ENCODE measurements around the gene ZNF385C.

Gene ZNF385C

DNA sequence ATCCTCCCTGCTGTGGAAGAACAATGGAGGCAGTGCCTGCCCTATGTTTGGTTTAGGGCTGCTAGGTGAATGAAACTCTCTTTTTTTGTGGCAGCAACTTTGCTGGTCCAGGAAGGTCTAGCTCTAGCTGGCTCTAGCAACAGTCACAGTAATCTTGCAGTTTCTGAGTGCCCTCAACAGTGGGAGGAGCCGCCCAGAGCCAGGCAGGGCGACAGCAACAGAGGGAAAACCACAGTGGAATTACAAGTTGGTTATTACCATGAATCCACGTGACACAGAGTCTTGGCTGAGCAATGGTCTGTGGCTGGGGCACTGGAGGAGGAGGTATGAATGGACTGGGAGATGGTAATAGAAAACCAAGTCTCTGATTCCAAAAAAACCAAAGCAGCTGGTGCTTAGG is 34.7 kb upstream of the ZNF385C start:
- TF ChIP-seq, protein P1, sequence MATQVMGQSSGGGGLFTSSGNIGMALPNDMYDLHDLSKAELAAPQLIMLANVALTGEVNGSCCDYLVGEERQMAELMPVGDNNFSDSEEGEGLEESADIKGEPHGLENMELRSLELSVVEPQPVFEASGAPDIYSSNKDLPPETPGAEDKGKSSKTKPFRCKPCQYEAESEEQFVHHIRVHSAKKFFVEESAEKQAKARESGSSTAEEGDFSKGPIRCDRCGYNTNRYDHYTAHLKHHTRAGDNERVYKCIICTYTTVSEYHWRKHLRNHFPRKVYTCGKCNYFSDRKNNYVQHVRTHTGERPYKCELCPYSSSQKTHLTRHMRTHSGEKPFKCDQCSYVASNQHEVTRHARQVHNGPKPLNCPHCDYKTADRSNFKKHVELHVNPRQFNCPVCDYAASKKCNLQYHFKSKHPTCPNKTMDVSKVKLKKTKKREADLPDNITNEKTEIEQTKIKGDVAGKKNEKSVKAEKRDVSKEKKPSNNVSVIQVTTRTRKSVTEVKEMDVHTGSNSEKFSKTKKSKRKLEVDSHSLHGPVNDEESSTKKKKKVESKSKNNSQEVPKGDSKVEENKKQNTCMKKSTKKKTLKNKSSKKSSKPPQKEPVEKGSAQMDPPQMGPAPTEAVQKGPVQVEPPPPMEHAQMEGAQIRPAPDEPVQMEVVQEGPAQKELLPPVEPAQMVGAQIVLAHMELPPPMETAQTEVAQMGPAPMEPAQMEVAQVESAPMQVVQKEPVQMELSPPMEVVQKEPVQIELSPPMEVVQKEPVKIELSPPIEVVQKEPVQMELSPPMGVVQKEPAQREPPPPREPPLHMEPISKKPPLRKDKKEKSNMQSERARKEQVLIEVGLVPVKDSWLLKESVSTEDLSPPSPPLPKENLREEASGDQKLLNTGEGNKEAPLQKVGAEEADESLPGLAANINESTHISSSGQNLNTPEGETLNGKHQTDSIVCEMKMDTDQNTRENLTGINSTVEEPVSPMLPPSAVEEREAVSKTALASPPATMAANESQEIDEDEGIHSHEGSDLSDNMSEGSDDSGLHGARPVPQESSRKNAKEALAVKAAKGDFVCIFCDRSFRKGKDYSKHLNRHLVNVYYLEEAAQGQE (IDR thresholded peaks at IDR 0.05; ENCODE audit: insufficient replicate concordance, low read depth) = no peak
- TF ChIP-seq POLR2AphosphoS5 (IDR thresholded peaks at IDR 0.05; ENCODE audit: low read depth) (no peak), SPI1 (IDR thresholded peaks at IDR 0.05; ENCODE audit: borderline replicate concordance, low read depth) (no peak), GABPA (IDR thresholded peaks at IDR 0.05; ENCODE audit: low read depth) (no peak)
- TF ChIP-seq, protein P2, sequence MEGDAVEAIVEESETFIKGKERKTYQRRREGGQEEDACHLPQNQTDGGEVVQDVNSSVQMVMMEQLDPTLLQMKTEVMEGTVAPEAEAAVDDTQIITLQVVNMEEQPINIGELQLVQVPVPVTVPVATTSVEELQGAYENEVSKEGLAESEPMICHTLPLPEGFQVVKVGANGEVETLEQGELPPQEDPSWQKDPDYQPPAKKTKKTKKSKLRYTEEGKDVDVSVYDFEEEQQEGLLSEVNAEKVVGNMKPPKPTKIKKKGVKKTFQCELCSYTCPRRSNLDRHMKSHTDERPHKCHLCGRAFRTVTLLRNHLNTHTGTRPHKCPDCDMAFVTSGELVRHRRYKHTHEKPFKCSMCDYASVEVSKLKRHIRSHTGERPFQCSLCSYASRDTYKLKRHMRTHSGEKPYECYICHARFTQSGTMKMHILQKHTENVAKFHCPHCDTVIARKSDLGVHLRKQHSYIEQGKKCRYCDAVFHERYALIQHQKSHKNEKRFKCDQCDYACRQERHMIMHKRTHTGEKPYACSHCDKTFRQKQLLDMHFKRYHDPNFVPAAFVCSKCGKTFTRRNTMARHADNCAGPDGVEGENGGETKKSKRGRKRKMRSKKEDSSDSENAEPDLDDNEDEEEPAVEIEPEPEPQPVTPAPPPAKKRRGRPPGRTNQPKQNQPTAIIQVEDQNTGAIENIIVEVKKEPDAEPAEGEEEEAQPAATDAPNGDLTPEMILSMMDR (IDR thresholded peaks at IDR 0.05; ENCODE audit: insufficient read depth, low read length) = no peak
- DNase-seq (ENCODE audit: low read depth in 1 of 2, low spot score in 1 of 2) = peak in 1 of 2 experiments; percentile 79
- no peaks in the 10 kb centered on the region for H3K27me3 ChIP-seq (ENCODE audit: insufficient read depth, poor library complexity, severe bottlenecking)
- H3K4me3 ChIP-seq (replicated peaks; ENCODE audit: insufficient read depth, low read length) = no peak overlapping the region
- no peak overlapping the region for H3K27ac ChIP-seq (replicated peaks)

DNA sequence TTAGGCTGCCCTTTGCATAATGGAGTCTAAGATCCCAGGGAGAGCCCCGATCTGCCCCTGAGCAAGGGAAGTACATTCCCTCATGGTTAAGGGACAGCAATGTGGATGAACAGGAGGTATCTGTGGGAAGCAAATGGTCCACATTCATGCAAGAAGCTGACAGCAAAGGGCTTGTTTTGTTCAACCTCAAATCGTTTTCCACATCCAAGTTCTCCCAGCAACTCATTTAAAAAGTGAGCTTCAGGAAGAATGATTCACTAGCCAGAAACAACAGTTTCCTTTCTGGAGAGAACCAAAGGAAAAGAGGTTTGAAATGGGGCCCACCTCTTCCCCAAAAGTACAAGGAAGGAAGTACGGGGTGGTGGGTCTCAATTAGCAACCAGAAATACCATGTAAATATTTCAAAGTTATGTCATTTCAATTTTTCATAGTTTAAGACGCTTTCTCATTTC is 33.7 kb upstream of the ZNF385C start:
- Histone ChIP-seq H3K27ac (replicated peaks) (peak overlapping the region; percentile 3; the same call in 1 of the 2 replicates), H3K4me3 (replicated peaks; ENCODE audit: insufficient read depth, low read length) (no peak overlapping the region), H3K27me3 (ENCODE audit: insufficient read depth, poor library complexity, severe bottlenecking) (no peaks in the 10 kb centered on the region)
- DNase-seq (ENCODE audit: low read depth in 1 of 2, low spot score in 1 of 2) = no peak
- 0 out of 2 replicates have a peak, but pooled peaks have one; percentile 10 for TF ChIP-seq SPI1 (IDR thresholded peaks at IDR 0.05; ENCODE audit: borderline replicate concordance, low read depth)
- TF ChIP-seq, protein P1 (IDR thresholded peaks at IDR 0.05; ENCODE audit: insufficient replicate concordance, low read depth) = no peak

DNA sequence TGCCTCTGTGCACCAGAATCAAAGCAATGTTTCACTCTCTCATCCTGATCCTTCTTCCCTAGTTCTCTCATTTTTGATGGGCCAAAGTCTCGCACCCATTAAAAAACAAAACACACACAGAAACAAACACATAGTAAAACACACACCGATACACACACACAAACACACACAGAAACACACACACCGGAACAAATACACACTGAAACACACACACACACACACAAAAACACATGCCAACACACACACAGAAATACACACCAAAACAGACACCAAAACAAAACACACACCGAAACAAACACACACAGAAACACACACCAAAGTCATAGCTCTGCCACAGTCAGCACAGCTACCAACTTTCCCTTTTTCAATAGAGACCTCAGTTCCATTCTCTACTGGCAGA is 33.0 kb upstream of the ZNF385C start:
- TF ChIP-seq SPI1 (IDR thresholded peaks at IDR 0.05; ENCODE audit: borderline replicate concordance, low read depth) (no peak), POLR2AphosphoS5 (IDR thresholded peaks at IDR 0.05; ENCODE audit: low read depth) (no peak), GABPA (IDR thresholded peaks at IDR 0.05; ENCODE audit: low read depth) (no peak)
- TF ChIP-seq, protein P1 (IDR thresholded peaks at IDR 0.05; ENCODE audit: insufficient replicate concordance, low read depth) = no peak
- TF ChIP-seq, protein P2 (IDR thresholded peaks at IDR 0.05; ENCODE audit: insufficient read depth, low read length) = no peak
- 0 out of 2 replicates have a peak overlapping the region, but pooled peaks have one; percentile 10 for H3K27ac ChIP-seq (replicated peaks)

More for the DNA sequence above, 33.0 kb upstream of the ZNF385C start:
- Histone ChIP-seq H3K27me3 (ENCODE audit: insufficient read depth, poor library complexity, severe bottlenecking) (no peaks in the 10 kb centered on the region), H3K4me3 (replicated peaks; ENCODE audit: insufficient read depth, low read length) (no peak overlapping the region)
- DNase-seq (ENCODE audit: low read depth in 1 of 2, low spot score in 1 of 2) = no peak
